HEK293 (cell line): ENCODE data around the gene CAMK2N1.
A peak's percentile ranks its signal among the peaks of the same experiment; 100 is the strongest.

Source experiments
- CTCF ChIA-PET: fragments of 350-600 bp; formaldehyde crosslinking; extraction: SDS; loops from one replicate; lab custom pipeline; 2021; ENCODE audit warnings: antibody characterized with exemption; lab: Yijun Ruan, JAX
- POLR2A ChIA-PET: fragments of 300-600 bp; formaldehyde crosslinking; extraction: SDS; loops from one replicate; lab custom pipeline; 2020; ENCODE audit warnings: antibody characterized with exemption, inconsistent platforms; lab: Yijun Ruan, JAX
- H3K27ac ChIP-seq: fragments of 200-500 bp; sonication (Bioruptor generic); 2 replicates; pipeline ENCODE4 v1.5.1; 2014; ENCODE audit warnings: low read depth, low read length, control low read depth, inconsistent platforms; ENCODE audit errors: extremely low read depth
- H3K36me3 ChIP-seq, 2 experiments: fragments of 200-500 bp in 1 of 2; sonication (Bioruptor generic) in 1 of 2; 1 replicate in 1 of 2; 2 replicates in 1 of 2; pipeline ENCODE4 v1.5.1; 2014 to 2017; ENCODE audit warnings: inconsistent platforms in 2 of 2, low read length in 2 of 2; ENCODE audit not compliant: control insufficient read depth in 2 of 2, insufficient read depth in 1 of 2
- H3K4me1 ChIP-seq: fragments of 200-500 bp; sonication (Bioruptor generic); 2 replicates; pipeline ENCODE4 v1.5.1; 2014; ENCODE audit warnings: mild to moderate bottlenecking, low read length, inconsistent platforms; ENCODE audit not compliant: control insufficient read depth, insufficient read depth
- H3K4me3 ChIP-seq: 2 replicates; pipeline ENCODE4 v1.5.1; 2011; ENCODE audit warnings: low read depth, mild to moderate bottlenecking, control low read depth, low read length, moderate library complexity
- H3K9me3 ChIP-seq: fragments of 200-500 bp; sonication (Bioruptor generic); 2 replicates; pipeline ENCODE4 v1.5.1; 2014; ENCODE audit warnings: low read depth, low read length, inconsistent platforms; ENCODE audit not compliant: control insufficient read depth, insufficient read depth
- GLIS1 ChIP-seq: fragments of 450-650 bp; formaldehyde crosslinking; IDR thresholded peaks from 2 replicates; pipeline ENCODE4 v1.5.1; 2016; ENCODE audit warnings: missing biosample characterization, missing genetic modification characterization
- GLIS2 ChIP-seq: fragments of 450-650 bp; formaldehyde crosslinking; IDR thresholded peaks from 2 replicates; pipeline ENCODE4 v1.5.1; 2016; ENCODE audit warnings: missing biosample characterization, missing genetic modification characterization
- KLF7 ChIP-seq: fragments of 450-650 bp; formaldehyde crosslinking; IDR thresholded peaks from 2 replicates; pipeline ENCODE4 v1.5.1; 2016; ENCODE audit warnings: missing biosample characterization, missing genetic modification characterization, borderline replicate concordance
- MEIS1 ChIP-seq: sonication (generic); formaldehyde crosslinking; IDR thresholded peaks from 2 replicates; pipeline ENCODE4 v1.8.1; 2022; ENCODE audit warnings: missing genetic modification reagents, mild to moderate bottlenecking, borderline replicate concordance
- MYNN ChIP-seq: fragments of 450-650 bp; formaldehyde crosslinking; IDR thresholded peaks from 2 replicates; pipeline ENCODE4 v1.5.1; 2016; ENCODE audit warnings: missing biosample characterization, missing genetic modification characterization, borderline replicate concordance
- OVOL3 ChIP-seq: fragments of 450-650 bp; formaldehyde crosslinking; IDR thresholded peaks from 2 replicates; pipeline ENCODE4 v1.5.1; 2016; ENCODE audit warnings: missing biosample characterization, missing genetic modification characterization
- TCF7L2 ChIP-seq: IDR thresholded peaks from 2 replicates; pipeline ENCODE4 v1.6.1; 2011; ENCODE audit warnings: low read depth, mild to moderate bottlenecking, inconsistent platforms, low read length, moderate library complexity, borderline replicate concordance
- ZFP37 ChIP-seq: fragments of 450-650 bp; formaldehyde crosslinking; IDR thresholded peaks from 2 replicates; pipeline ENCODE4 v1.5.1; 2016; ENCODE audit warnings: missing biosample characterization, missing genetic modification characterization
- ZIC2 ChIP-seq: fragments of 450-650 bp; formaldehyde crosslinking; IDR thresholded peaks from 2 replicates; pipeline ENCODE4 v1.5.1; 2016; ENCODE audit warnings: missing biosample characterization, missing genetic modification characterization
- ZNF121 ChIP-seq: fragments of 450-650 bp; formaldehyde crosslinking; IDR thresholded peaks from 2 replicates; pipeline ENCODE4 v1.5.1; 2016; ENCODE audit warnings: missing biosample characterization, missing genetic modification characterization
- ZNF175 ChIP-seq: fragments of 450-650 bp; formaldehyde crosslinking; IDR thresholded peaks from 2 replicates; pipeline ENCODE4 v1.5.1; 2016; ENCODE audit warnings: missing biosample characterization, missing genetic modification characterization
- ZNF423 ChIP-seq: fragments of 450-650 bp; formaldehyde crosslinking; IDR thresholded peaks from 2 replicates; pipeline ENCODE4 v1.5.1; 2016; ENCODE audit warnings: missing biosample characterization, missing genetic modification characterization
- ZNF549 ChIP-seq: fragments of 450-650 bp; IDR thresholded peaks from 2 replicates; pipeline ENCODE4 v1.5.1; 2018; ENCODE audit warnings: missing biosample characterization, missing genetic modification characterization, mild to moderate bottlenecking, inconsistent platforms, moderate library complexity
- ZNF623 ChIP-seq: fragments of 450-650 bp; formaldehyde crosslinking; IDR thresholded peaks from 2 replicates; pipeline ENCODE4 v1.5.1; 2016; ENCODE audit warnings: missing biosample characterization, missing genetic modification characterization
- ZNF658 ChIP-seq: fragments of 450-650 bp; formaldehyde crosslinking; IDR thresholded peaks from 2 replicates; pipeline ENCODE4; 2016; ENCODE audit warnings: missing biosample characterization, missing genetic modification characterization
- ZNF701 ChIP-seq: fragments of 450-650 bp; formaldehyde crosslinking; IDR thresholded peaks from 2 replicates; pipeline ENCODE4 v1.5.1; 2016; ENCODE audit warnings: missing biosample characterization, missing genetic modification characterization
- TF ChIP-seq, protein P1 (sequence below): fragments of 450-650 bp; formaldehyde crosslinking; conservative IDR thresholded peaks from 2 replicates; pipeline ENCODE4 v1.5.1; 2016; ENCODE audit warnings: low read depth, missing biosample characterization, missing genetic modification characterization
- TF ChIP-seq, protein P2 (sequence below): fragments of 450-650 bp; formaldehyde crosslinking; IDR thresholded peaks from 2 replicates; pipeline ENCODE4 v1.5.1; 2017; ENCODE audit warnings: missing biosample characterization, missing genetic modification characterization
- TF ChIP-seq, protein P3 (sequence below): fragments of 450-650 bp; formaldehyde crosslinking; IDR thresholded peaks from 2 replicates; pipeline ENCODE4 v1.5.1; 2017; ENCODE audit warnings: missing biosample characterization, missing genetic modification characterization
- TF ChIP-seq, protein P4 (sequence below): fragments of 450-650 bp; formaldehyde crosslinking; IDR thresholded peaks from 2 replicates; pipeline ENCODE4 v1.5.1; 2016; ENCODE audit warnings: missing biosample characterization, missing genetic modification characterization, low read depth
- TF ChIP-seq, protein P5 (sequence below): fragments of 450-650 bp; formaldehyde crosslinking; IDR thresholded peaks from 2 replicates; pipeline ENCODE4 v1.5.0; 2017; ENCODE audit warnings: missing biosample characterization, missing genetic modification characterization, borderline replicate concordance

Gene CAMK2N1

DNA sequence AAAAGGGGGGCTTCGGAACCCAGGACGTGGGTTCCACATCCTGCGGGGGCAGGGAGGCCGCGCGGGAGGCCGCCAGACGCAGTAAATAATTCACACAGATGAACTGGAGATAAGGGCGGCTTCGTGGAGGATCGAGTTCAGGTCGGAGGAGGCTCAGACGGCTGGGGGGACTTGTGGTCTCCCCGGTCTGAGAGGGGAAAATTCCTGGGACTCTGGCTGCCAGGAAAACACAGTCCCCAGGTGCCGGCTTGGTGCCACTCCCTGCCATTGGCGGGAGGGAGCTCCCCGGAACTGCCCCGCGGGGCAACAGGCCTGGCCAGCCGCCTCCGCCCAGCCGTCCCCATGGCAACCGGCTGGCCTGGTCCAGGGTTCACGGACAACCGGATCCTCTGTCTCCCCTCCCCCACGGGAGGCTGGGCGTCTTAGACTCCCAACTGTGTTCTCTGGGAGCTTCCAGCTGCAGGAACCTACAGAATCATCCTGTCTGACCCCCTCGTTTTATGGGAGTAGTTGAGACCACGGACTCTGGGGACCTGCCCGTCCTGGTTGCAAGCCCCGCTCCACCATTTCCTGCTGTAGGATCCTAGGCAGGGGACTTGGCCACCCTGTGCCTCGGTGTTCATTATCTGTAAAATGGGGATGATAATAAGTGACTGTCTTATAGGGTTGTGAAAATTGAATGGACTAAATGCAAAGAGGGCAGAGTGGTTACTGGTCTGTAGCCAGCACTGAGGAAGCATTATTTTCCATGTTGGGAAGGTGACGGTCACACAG is 9.6 kb downstream of the CAMK2N1 start (continued):
- TF ChIP-seq, protein P1, sequence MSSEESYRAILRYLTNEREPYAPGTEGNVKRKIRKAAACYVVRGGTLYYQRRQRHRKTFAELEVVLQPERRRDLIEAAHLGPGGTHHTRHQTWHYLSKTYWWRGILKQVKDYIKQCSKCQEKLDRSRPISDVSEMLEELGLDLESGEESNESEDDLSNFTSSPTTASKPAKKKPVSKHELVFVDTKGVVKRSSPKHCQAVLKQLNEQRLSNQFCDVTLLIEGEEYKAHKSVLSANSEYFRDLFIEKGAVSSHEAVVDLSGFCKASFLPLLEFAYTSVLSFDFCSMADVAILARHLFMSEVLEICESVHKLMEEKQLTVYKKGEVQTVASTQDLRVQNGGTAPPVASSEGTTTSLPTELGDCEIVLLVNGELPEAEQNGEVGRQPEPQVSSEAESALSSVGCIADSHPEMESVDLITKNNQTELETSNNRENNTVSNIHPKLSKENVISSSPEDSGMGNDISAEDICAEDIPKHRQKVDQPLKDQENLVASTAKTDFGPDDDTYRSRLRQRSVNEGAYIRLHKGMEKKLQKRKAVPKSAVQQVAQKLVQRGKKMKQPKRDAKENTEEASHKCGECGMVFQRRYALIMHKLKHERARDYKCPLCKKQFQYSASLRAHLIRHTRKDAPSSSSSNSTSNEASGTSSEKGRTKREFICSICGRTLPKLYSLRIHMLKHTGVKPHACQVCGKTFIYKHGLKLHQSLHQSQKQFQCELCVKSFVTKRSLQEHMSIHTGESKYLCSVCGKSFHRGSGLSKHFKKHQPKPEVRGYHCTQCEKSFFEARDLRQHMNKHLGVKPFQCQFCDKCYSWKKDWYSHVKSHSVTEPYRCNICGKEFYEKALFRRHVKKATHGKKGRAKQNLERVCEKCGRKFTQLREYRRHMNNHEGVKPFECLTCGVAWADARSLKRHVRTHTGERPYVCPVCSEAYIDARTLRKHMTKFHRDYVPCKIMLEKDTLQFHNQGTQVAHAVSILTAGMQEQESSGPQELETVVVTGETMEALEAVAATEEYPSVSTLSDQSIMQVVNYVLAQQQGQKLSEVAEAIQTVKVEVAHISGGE (tag by site-specific recombination), result no peak
- TF ChIP-seq, protein P2, sequence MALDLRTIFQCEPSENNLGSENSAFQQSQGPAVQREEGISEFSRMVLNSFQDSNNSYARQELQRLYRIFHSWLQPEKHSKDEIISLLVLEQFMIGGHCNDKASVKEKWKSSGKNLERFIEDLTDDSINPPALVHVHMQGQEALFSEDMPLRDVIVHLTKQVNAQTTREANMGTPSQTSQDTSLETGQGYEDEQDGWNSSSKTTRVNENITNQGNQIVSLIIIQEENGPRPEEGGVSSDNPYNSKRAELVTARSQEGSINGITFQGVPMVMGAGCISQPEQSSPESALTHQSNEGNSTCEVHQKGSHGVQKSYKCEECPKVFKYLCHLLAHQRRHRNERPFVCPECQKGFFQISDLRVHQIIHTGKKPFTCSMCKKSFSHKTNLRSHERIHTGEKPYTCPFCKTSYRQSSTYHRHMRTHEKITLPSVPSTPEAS, result no peak
- TF ChIP-seq KLF7, result no peak
- no peak for TF ChIP-seq MYNN
- TF ChIP-seq ZNF623 (tag by site-specific recombination), result no peak
- TF ChIP-seq, all 188 proteins: peak for 16

DNA sequence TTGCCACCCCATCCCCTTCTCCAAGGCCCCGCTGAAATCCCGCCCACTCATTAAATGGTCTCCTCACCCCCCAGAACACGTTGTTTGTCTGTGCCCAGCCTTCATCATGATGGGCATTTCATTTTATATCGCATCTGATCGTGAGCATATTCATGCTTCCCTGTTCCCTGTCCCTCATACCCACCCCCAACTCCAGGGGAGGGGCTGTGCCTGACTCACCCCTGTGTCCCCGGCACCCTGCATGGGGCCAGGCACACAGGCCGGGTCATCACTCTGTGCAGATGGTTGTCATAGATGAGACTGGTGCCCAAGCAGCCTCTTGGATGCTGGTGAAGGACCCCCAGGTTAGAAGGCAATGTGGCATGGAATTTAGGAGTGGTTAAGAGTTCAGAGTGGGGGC is 11.0 kb downstream of the CAMK2N1 start:
- TF ChIP-seq GLIS2 (tag by site-specific recombination), result 0 out of 2 replicates have a peak, but pooled peaks have one; percentile 26
- TF ChIP-seq ZNF549 (tag by site-specific recombination), result no peak
- no peak for TF ChIP-seq ZIC2 (tag by site-specific recombination)
- TF ChIP-seq, protein P3, sequence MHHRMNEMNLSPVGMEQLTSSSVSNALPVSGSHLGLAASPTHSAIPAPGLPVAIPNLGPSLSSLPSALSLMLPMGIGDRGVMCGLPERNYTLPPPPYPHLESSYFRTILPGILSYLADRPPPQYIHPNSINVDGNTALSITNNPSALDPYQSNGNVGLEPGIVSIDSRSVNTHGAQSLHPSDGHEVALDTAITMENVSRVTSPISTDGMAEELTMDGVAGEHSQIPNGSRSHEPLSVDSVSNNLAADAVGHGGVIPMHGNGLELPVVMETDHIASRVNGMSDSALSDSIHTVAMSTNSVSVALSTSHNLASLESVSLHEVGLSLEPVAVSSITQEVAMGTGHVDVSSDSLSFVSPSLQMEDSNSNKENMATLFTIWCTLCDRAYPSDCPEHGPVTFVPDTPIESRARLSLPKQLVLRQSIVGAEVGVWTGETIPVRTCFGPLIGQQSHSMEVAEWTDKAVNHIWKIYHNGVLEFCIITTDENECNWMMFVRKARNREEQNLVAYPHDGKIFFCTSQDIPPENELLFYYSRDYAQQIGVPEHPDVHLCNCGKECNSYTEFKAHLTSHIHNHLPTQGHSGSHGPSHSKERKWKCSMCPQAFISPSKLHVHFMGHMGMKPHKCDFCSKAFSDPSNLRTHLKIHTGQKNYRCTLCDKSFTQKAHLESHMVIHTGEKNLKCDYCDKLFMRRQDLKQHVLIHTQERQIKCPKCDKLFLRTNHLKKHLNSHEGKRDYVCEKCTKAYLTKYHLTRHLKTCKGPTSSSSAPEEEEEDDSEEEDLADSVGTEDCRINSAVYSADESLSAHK (tag by site-specific recombination), result no peak
- Histone ChIP-seq H3K4me3 (no peak overlapping the region), H3K4me1 (peaks cover 4% of the 10 kb centered on the region), H3K9me3 (no peaks in the 10 kb centered on the region), H3K36me3 (no peaks in the 10 kb centered on the region), H3K27ac (no peak overlapping the region)
- CTCF ChIA-PET, result no interaction called here
- POLR2A ChIA-PET, result no interaction called here

DNA sequence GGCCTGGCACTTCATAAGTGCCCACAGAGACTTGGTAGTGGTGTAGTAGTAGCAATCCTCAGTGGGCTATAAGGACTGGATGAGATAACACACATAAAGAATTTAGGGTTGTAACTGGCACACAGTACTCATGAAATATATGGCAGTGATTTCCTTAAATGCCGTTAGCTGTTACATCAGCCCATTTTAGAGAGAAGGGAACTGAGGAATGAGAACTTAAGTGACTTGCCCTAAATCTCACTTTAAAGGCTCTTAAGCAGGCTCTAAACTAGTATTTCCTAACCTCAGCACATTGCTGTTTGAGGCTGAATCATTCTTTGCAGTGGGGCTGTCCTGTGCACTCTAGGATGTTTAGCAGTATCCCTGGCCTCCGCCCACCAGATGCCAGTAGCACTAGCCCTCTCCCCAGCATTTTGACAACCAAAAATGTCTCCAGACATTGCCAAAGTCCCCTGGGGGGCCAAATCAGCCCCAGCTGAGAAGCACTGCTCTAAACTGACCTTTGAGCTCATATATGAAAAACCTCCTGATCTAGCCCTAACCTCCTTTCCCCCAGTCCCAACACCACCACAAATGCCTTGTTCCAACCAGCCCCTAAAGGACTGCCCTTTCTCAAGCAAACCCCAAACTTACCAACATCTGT is 11.6 kb downstream of the CAMK2N1 start:
- H3K27ac ChIP-seq, result no peak overlapping the region
- ChIA-PET CTCF (interaction anchor here (1.0 to 1.4 kb wide), 2 partner anchors 19 to 557 kb away, joined by 3 read pairs; no protein-coding TSS in a partner anchor), POLR2A (no interaction called here)
- peaks cover 4% of the 10 kb centered on the region for H3K4me1 ChIP-seq
- H3K4me3 ChIP-seq, result no peak overlapping the region
- H3K9me3 ChIP-seq, result no peaks in the 10 kb centered on the region
- no peaks in the 10 kb centered on the region for H3K36me3 ChIP-seq
- TF ChIP-seq MEIS1 (CRISPR knock-in tag) (no peak), TCF7L2 (no peak), ZNF423 (no peak), ZNF658 (tag by site-specific recombination) (no peak), ZNF121 (tag by site-specific recombination) (no peak), ZNF175 (tag by site-specific recombination) (no peak), ZNF623 (tag by site-specific recombination) (no peak), ZFP37 (tag by site-specific recombination) (no peak), ZNF701 (tag by site-specific recombination) (no peak), GLIS1 (tag by site-specific recombination) (no peak), OVOL3 (tag by site-specific recombination) (no peak)
- TF ChIP-seq, protein P4, sequence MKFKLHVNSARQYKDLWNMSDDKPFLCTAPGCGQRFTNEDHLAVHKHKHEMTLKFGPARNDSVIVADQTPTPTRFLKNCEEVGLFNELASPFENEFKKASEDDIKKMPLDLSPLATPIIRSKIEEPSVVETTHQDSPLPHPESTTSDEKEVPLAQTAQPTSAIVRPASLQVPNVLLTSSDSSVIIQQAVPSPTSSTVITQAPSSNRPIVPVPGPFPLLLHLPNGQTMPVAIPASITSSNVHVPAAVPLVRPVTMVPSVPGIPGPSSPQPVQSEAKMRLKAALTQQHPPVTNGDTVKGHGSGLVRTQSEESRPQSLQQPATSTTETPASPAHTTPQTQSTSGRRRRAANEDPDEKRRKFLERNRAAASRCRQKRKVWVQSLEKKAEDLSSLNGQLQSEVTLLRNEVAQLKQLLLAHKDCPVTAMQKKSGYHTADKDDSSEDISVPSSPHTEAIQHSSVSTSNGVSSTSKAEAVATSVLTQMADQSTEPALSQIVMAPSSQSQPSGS (tag by site-specific recombination), result no peak
- TF ChIP-seq, protein P5, sequence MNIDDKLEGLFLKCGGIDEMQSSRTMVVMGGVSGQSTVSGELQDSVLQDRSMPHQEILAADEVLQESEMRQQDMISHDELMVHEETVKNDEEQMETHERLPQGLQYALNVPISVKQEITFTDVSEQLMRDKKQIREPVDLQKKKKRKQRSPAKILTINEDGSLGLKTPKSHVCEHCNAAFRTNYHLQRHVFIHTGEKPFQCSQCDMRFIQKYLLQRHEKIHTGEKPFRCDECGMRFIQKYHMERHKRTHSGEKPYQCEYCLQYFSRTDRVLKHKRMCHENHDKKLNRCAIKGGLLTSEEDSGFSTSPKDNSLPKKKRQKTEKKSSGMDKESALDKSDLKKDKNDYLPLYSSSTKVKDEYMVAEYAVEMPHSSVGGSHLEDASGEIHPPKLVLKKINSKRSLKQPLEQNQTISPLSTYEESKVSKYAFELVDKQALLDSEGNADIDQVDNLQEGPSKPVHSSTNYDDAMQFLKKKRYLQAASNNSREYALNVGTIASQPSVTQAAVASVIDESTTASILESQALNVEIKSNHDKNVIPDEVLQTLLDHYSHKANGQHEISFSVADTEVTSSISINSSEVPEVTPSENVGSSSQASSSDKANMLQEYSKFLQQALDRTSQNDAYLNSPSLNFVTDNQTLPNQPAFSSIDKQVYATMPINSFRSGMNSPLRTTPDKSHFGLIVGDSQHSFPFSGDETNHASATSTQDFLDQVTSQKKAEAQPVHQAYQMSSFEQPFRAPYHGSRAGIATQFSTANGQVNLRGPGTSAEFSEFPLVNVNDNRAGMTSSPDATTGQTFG (tag by site-specific recombination), result no peak
